PC-3 (cell line): Measurements from ENCODE around the gene HARBI1.

Source experiments
- EZH2 ChIP-seq: fragments of 300-600 bp; sonication (generic); IDR thresholded peaks from one replicate; pipeline ENCODE4 v1.6.1; 2017; ENCODE audit warnings: antibody characterized with exemption, mild to moderate bottlenecking, low read length; ENCODE audit not compliant: unreplicated experiment
- EZH2phosphoT487 ChIP-seq: fragments of 300-600 bp; sonication (generic); IDR thresholded peaks from 2 replicates; pipeline ENCODE4 v1.6.1; 2018; ENCODE audit warnings: mild to moderate bottlenecking, antibody characterized with exemption, low read length, borderline replicate concordance
- TF ChIP-seq, protein P1 (sequence below): fragments of 300-600 bp; sonication (generic); conservative IDR thresholded peaks from 2 replicates; pipeline ENCODE4 v1.5.1; 2017; ENCODE audit warnings: antibody characterized with exemption, low read depth, mild to moderate bottlenecking, low read length

DNA sequence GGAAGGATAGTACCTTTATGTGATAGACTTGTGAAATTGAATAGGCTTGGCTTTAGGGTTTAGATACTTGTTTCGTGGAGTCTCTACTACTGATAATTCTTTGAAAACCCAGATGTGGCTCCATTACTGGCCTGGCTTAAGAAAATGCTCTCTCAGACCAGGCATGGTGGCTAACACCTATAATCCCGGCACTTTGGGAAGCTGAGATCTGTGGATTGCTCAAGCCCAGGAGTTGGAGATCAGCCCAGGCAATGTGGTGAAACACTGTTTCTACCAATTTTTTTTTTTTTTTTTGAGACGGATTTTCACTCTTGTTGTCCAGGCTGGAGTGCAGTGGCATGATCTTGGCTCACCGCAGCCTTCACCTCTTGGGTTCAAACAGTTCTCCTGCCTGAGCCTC, 41.2 kb upstream of the HARBI1 start:
- TF ChIP-seq EZH2 (no peak), EZH2phosphoT487 (no peak)
- TF ChIP-seq, protein P1, sequence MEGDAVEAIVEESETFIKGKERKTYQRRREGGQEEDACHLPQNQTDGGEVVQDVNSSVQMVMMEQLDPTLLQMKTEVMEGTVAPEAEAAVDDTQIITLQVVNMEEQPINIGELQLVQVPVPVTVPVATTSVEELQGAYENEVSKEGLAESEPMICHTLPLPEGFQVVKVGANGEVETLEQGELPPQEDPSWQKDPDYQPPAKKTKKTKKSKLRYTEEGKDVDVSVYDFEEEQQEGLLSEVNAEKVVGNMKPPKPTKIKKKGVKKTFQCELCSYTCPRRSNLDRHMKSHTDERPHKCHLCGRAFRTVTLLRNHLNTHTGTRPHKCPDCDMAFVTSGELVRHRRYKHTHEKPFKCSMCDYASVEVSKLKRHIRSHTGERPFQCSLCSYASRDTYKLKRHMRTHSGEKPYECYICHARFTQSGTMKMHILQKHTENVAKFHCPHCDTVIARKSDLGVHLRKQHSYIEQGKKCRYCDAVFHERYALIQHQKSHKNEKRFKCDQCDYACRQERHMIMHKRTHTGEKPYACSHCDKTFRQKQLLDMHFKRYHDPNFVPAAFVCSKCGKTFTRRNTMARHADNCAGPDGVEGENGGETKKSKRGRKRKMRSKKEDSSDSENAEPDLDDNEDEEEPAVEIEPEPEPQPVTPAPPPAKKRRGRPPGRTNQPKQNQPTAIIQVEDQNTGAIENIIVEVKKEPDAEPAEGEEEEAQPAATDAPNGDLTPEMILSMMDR: no peak
